HS-5 (cell line): ENCODE measurements around the gene MID2.
"Not testable (repeated sequence)": the region's sequence is repeated elsewhere in the genome, so short reads cannot be mapped to it uniquely, and the experiment has no call there.

Source experiments
- DNase-seq: peaks from one replicate; pipeline ENCODE4 v3.0.0-alpha.2; 2012; ENCODE audit warnings: low read depth

The MID2 gene

DNA sequence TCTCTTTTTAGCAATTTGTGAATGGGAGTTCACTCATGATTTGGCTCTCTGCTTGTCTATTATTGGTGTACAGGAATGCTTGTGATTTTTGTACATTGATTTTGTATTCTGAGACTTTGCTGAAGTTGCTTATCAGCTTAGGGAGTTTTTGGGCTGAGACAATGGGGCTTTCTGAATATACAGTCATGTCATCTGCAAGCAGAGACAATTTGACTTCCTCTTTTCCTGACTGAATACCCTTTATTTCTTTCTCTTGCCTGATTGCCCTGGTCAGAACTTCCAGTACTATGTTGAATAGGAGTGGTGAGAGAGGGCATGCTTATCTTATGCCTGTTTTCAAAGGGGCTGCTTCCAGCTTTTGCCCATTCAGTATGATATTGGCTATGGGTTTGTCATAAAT is 129.7 kb downstream of the MID2 start:
- DNase-seq = not testable (repeated sequence)

DNA sequence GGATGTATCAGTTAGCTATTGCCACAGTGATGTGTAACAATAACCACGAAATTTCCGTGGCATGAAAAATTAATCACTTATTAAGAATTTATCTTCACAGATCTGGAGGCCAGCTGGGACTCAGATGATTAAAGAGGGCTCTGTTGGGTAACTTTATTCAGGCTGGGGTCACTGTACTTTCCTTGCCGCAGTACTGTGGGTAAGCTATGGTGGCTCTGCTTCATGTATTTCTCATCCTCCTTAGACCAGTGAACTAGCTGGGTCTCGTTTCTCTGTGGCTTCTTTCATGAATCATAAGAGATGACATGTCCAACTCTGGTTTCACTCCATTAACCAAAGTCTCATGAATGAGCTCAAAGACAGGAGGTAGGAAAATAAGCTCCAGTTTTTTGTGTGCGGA is 143.0 kb downstream of the MID2 start:
- DNase-seq = no peak

DNA sequence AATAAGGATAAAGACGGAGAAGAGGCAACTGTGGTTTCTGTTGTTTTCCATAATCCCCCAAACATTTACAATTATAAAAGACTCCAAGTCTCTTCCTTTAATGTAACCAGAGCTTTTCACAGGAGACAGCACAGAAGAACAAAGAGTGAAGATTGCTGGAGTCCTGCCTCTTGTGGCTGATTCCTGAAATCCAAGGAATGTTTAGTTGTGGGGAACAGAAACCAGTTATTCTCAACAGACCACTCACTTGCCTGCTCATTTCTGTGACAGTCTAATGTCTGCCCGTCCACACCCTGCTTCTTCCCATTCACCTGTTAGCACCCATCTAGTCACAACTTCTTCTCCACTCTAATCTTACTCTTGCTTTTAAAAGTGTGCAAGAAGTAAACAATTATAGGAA is 144.4 kb downstream of the MID2 start:
- no peak for DNase-seq

DNA sequence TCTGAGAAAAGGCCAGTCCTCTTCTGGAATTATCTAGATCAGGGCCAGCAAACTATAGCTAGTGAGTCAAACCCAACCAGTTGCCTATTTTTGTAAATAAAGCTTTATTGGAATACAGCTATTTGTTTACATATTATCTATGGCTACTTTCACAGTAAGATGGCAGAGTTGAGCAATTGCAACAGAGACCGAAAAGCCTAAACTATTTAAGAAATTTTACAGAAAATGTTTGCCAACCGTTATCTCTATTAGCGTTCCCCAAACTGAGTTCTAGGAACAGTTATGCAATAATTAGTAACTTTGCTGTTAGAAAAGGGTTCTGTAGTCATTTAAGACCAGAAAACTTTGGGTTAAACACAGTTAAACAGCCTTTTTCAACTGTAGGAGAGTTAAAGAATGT is 146.0 kb downstream of the MID2 start:
- DNase-seq = no peak
